NCI-H1436 (cell line): ENCODE data around the gene CSNK2A1.

Experiments used
- DNase-seq: peaks from one replicate; lab custom pipeline; 2025; lab: John Stamatoyannopoulos, UW

The CSNK2A1 gene

DNA sequence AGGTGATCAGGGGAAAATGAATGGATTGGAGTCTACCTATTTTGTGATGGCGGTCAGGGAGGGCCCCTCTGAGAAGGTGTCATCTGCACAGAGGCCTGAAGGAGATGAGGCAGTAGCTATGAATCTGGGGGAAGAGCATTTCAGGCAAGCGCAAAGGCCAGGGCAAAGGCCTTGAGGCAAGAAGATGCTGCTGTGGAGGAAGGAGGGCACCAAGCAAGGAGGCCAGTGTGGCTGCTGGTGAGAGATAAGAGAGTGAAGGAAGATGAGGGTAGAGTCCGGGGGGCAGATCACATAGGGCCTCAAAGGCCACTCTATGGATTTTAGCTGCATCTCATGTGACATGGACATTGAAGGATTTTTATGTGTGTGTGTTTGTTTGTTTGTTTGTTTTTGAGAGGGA is 20.6 kb upstream of the CSNK2A1 start:
- no peak for DNase-seq

DNA sequence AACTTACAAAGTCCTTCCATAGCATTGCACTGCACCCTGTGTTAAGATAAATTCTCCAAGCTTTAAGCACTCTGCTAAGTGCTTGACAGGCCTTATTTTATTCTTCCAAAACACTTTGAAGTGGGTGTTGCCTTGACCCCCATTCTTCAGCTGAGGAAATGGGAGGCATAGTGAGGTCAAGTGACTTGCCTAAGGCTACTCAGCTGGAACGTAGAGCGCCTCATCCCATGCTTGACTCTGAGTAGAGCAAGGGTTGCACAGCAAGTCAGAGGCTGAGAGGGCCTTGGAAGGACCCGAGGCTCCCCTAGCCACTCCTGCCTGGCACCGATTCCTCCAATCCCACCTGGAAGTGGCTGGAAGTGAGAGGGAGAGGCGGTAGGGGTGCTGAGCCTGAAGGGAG is 19.6 kb upstream of the CSNK2A1 start:
- DNase-seq: no peak

DNA sequence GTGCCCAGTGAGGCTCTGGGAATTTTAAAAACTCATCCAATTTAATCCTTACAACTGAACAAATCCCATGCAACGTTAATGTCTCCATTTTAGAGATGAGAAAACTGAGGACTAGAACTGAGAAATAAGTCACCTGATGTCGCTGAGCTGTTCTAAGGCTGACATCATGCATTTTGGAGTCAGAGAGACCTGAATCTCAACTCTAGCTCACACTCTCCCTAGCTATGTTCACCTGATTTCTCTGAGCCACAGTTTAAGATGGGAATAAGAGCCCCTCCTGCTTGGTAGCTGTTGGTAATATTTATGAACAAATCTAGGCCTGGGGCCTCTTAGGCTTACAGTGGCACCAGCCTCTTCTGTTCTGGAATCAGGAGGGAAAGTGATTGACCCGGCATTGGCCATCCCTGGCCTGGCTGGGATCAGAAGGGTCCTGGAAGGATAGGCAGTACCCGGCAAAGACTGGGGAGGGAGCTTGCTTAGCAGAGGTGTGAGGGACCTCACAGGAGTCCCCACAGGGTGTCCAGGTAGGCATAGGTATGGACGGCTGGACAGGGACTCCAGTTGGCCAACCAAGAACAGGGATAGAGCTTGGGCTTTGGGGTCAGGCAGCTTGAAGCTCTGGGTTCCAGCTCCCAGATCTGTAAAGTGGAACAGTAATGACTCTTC is 18.8 kb upstream of the CSNK2A1 start:
- no peak for DNase-seq

DNA sequence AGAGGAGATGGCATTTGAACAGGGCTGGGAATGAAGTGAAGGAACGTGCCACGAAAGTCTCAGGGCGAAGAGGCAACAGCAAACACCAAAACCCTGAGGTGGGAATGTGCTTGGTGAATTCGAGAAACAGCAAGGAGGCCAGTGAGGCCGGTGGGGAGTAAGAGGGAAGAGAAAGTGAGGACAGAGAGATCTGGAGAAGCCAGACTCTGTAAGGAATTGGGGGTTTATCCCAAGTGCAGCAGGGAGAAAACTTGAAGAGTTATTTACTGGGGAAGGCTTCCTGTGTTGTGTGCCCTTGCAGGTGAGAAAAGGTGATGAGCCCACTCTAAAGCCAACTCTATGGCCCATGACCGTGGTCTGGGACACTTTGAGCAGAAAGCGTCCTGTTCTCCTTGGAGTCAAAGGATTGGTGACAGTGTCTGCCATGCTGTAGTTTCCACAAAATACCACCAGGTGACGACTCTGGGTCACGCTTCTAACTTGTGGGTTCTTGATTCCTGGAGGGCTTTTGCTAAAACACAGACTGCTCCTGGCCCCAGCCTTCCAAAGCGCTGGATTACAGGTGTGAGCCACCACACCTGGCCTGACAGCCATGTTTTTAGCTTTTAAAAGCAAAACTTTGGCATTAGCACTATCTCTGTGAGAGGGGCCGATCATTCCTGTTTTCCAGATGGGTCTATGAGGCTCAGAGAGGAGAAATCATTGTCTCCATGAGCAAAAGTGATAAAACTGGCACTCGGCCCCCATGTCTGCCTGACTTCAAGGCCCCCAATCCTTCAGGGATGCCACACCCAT is 18.0 kb upstream of the CSNK2A1 start:
- peak; percentile 55 for DNase-seq

DNA sequence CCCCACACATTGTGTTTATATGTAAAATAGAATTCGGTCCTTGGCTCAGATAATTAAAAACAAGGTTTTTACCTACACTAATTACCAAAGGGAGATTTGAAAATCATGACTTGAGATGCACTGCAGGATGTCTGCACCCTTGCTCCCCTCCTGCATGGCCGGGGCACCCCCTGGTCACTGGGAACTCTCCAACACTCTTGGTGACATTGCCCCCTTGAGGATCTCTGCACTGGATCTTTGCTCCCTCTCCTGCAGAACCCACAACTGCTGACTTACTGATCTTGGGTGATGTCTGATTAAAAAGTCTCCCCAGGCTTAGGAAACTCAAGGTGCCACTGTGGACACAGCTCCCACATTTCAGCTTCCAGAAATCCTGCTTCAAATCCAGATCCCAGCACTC is 17.1 kb upstream of the CSNK2A1 start:
- DNase-seq: no peak

DNA sequence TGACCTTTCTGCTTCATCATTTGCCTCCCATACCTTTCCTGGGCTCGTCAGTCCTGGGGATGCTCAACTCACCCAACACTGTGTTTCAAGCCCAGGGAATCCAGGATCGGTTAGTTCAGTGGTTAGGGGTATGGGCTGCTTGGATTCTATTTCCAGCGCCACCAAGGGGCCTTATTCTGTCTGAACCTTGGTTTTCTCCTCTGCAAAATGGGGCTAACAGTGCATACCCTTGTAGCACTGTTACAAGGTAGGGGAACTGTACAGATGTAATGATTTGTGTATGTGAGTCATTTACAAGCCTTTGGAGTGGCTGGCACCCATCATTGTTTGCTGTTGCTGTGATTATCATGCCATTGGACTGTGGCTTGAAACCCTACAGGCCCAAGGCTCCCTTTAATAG is 14.5 kb upstream of the CSNK2A1 start:
- no peak for DNase-seq

DNA sequence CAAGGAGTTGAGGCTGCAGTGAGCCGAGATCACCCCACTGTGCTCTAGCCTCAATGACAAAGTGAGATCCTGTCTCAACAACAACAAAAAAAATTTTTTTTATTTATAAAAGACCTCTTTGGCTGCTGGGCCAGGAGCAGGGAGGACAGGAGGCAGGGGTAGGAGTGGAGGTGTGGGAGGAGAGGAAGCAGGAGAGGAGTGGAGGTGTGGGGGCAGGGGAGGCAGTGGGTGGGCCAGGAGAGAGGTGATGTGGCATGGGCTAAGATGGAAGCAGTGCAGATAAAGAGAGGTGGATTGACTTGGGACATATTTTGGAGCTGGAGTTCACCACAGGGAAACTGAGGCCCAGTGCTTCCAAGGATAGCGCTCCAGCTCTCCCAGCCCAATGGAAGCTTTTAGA is 13.4 kb upstream of the CSNK2A1 start:
- DNase-seq: no peak

DNA sequence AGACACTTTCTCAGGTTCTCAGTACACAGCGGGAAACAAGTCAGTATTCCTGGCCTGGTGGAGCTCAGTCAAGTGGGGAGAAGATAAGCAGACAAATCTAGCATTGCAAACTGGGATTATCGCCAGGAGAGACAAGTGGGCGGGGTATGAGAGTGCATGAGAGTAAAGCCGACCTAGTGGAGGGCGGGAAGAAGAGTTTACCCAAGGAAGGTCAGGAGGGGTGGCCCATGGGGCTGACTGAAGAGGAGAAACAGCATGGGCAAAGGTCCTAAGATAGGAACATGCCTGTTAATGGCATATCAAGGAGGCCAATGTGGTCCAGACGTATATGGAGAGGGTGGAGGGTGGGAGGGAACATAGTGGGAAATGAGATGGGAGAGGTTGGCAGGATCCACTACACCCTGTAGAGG is 12.4 kb upstream of the CSNK2A1 start:
- no peak for DNase-seq

DNA sequence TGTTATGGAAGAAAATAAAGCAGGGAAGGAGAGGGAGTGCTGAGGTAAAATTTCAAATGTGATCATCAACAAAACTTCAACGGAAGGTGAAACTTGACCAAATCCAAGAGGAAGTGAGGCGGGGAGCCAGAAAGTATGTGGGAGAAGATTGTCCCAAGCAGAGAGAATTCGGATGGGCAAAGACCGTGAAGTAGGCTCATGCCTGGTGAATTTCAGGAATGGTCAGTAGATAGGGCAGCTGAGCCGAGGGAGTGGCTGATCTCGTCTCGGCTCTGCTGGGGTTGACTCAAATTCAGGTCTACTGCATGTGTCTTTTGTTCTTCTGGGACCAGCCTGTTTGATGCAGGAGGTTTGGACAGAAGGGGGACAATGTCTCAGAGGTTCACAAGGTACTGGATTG is 7.0 kb upstream of the CSNK2A1 start:
- no peak for DNase-seq

DNA sequence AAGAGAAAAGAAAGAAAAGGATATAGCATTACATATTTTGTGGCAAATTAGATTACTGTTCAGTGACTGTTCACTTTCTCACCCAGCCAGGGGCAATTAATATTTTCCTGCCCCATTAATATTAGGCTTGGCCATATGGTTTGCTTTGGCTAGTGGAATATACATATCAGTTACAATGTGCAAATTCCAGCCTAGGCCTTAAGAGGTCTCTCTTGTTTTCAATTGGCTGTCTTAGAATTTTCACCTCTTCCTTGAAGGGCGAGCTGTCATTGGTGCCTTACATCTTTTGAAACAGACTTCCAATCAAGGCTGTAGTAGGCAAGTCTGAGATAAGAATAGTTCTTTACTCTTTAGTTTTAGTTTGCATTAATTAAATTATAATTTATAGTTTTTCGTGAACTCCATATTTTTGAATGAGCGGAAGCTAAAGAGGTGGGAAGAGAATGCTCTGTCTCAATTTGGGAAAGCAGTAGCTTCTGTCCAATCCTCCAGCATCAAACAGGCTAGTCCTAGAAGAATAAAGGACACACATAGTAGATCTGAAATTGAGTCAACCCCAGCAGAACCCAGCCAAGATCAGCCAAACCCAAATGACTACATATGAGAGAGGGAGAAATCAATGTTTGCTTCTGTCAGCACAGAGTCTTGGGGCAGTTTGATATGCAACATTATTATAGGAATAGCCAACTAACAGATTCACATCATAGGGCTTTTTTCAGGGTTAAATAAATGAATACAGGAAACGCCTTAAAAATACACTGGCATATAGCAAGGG is 6.3 kb upstream of the CSNK2A1 start:
- DNase-seq: no peak

DNA sequence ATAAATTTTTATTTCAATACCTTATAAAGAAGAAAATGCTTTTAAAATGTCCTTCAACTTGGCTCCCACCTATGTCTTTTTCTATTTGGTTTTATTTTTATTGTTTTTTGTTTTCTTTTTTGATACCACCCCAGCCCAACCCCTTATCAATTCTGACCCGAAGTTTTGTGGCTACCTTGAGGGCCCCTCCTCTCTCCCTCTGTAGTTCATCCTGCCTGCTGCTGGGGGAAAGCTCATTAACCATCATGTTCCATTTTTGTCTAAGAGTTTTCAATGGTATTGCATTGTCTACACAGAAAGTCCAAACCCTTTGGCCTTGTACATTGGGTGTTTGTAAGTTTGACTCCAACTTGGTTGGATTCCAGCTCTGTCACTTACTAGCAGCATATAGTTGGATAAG is 5.3 kb upstream of the CSNK2A1 start:
- DNase-seq: no peak

DNA sequence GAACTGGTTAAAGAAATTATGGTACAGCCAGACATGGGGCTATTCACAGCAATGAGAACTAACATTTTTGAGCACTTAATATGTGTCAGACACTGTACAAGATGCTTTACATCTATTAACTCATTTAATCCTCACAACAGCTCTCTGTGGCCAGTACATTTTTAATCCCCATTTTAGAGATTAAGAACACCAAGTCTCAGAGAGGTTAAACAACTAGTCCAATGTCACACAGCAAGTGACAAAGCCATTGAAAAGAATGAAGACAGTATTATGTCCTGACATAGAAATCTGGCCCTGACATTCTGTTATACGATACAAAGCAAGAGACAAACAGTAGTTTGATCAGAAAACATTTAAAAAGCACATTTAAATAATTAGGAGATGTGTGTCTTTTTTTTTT is 3.8 kb upstream of the CSNK2A1 start:
- DNase-seq: no peak

DNA sequence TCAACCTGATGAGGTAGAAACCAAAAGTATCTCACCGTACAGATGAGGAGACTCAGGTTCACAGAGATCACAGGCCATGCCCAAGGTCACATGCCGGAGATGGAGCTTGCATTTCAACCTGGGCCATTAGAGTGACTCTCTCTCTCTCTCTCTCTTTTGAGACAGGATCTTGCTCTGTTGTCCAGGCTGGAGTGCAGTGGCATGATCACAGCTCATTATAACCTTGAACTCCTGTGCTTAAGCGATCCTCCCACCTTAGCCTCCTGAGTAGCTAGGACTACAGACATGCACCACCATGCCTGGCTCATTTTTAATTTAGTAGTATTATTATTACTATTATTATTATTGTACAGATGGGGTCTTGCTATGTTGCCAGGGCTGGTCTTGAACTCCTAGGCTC is 2.8 kb upstream of the CSNK2A1 start:
- no peak for DNase-seq

DNA sequence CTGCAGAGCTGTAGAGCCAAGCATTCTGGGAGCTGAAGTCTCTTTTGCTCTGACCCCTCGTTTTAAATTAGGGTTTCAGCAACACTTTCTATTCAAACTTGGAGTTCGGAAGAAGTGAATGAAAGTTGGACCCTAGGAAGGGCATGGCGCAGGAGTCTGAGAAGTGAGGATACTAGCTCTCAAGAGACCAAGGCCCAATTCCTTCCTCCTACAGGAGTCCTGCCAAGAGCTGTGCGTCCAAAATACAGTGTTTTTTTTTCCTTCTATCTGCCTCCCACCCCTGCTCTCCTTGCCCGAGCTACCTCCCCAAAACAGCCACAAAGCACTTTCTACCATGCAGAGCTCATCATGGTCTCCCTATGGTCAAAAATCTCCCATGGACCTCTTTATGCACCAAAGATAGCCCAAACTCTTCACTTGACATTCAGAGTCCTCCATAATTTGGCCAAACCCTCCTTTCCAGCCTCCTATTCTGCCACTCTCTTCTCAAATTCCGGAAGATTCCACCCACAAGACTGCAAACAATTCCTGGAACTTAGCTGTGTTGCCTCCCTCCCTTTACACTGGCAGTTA is 649 bp upstream of the CSNK2A1 start:
- DNase-seq: no peak

DNA sequence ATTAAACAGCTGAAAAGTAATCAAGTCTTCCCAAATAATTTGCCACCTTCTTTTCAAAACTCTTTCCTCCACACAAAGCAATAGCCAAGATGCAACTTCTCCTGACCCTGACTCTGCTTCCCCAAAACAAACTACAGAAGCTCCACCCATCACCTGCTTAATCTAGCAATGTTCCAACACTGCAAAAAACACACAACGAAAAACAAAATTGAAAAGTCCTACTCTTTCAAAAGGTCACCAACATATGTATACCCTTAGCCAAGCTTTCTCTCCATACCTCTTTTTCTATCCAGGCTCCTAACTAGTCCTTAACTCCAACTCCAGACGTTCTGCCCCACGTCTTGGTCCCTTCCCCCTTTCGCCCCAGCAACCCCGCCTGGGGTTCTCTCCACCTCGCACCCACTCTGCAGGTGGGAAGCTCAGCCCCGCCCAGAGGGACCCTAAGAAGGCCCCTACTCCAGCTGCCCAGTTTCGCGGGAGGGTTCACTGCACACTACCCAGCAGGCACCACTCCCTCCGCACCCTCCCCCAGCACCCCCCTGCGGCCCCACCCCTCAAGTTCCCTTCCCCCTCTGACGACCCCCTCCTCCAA is 717 bp downstream of the CSNK2A1 start:
- peak; percentile 22 for DNase-seq

DNA sequence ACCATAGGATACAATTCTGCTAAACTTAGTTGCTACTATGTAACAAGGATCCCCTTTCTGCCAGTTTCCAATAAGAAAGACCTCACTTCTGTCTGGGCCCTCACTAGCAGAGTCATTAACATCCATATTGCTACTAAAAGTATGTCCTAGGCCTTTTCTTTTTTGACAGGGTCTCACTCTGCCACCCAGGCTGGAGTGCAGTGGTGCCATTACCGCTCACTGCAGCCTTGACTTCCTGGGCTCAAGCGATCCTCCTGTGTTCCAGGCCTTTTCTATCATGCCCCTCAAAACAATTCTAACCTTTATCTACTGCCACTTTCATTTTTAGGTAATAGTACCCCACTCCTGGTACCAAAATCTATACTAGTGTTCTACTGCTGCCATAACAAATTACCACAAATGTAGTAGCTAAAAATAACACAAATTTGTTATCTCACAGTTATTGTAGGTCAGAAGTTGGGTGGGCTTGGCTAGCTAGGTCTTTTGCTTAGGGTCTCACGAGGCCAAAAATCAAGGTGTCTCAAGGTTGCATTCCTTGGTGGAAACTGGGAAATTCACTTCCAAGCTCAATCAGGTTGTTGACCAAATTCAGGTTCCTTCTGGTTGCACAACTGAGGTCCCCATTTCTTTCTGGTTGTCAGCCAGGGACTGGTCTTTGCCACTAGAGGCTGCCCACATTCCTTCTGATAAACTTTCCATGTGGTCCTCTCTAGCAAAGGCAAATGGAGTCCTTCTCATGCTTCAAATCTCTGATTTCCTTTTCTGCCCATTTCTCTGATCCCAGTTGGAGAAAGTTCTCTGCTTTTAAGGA is 3.0 kb downstream of the CSNK2A1 start:
- DNase-seq: no peak

DNA sequence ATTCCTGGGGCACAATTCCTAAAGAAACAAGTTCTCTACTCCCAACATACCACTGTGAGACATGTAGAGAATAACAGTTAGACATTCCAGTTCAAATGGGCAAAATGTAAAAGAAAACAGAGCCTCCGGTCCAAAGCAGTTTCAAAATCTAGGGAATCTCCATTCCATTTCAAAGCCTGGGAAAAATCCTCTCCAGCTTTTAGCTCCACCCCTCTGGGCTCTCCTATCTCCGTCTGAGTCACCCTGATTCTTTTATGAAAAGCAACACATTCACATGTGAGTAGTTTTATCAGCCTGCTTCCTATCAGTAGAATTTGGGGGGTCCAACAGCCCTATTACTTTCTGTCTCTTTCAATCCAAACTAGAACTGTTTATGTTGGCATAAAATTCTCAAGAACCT is 3.7 kb downstream of the CSNK2A1 start:
- DNase-seq: no peak

DNA sequence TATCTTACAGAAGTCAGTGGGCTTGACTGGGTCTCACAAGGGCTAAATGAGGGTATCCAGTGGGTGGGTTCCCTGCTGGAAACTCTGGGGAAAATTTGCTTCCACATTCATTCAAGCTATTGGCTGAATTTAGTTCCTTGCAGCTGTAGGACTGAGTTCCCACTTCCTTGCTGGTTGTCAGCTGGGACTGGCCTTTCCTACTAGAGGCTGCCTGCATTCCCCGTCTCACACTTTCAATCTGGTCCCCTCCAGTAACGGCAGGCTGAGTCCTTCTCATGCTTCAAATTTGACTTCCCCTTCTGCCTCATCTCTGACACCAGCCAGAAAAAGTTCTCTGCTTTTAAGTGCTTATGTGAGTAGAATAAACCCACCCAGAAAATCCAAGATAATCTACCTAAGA is 4.4 kb downstream of the CSNK2A1 start:
- no peak for DNase-seq

DNA sequence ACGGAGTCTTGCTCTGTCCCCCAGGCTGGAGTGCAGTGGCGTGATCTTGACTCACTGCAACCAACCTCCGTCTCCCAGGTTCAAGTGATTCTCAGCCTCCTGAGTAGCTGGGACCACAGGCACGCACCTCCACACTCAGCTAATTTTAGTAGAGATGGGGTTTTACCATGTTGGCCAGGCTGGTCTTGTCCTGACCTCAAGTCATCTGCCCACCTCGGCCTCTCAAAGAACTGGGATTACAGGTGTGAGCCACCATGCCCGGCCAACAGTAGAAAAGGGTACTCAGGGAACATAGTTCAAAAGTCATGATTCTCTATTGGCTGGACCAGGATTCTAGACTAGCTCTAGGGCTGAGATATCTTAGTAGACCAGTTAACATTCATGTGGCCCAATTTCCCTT is 5.6 kb downstream of the CSNK2A1 start:
- no peak for DNase-seq

DNA sequence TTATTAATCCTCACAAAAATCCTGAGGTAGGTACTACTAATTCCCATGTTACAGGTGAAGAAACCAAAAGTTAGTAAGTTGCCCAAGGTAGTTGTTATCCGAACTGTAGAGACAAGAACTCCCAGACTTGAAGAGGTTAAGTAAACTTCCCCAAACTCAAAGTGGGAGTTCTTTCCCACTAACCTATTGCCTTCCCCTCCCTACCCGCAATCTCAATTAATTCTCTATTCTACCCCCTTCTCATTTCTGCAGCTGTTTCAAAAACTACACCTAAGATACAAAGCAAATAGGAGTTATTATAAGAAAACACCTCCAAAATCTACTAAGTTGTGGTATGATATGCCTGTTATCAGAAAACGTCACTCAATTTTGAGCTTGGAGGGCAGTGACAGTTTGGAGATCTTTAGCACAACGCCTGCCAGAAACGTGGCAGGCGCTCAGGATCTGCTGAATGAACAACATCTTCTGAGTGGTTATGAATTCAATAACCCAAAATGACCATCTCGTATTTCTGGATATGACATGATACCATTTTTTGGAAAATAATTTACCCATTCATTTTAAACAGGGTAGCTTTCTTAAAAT is 7.1 kb downstream of the CSNK2A1 start:
- DNase-seq: no peak

DNA sequence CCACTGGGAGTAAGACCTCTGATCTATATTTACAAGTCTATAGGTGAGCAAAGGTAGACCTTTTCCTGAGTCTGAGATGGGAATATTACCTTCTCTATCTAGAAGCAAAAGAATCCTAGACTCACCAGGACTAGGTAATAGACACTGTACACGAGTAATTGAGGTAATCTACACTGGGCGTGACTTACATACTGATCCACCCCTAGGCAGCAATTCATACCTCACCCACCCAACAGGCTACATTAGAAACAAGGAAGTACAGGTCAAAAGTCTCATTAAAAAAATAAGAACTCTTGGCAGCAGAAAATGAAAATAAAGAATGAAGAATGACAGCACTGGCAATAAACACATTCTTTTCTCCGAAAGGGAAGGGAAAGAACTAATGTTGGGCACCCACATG is 7.6 kb downstream of the CSNK2A1 start:
- no peak for DNase-seq
